GM18861 (cell line): Measurements from ENCODE around the gene VWCE.
A peak's percentile ranks its signal among the peaks of the same experiment; 100 is the strongest.

Experiments used
- ATAC-seq: cut with Tn5 transposase; IDR thresholded peaks from one replicate; pipeline ENCODE4 v1.9.1; 2021; ENCODE audit not compliant: unreplicated experiment

The VWCE gene, protein sequence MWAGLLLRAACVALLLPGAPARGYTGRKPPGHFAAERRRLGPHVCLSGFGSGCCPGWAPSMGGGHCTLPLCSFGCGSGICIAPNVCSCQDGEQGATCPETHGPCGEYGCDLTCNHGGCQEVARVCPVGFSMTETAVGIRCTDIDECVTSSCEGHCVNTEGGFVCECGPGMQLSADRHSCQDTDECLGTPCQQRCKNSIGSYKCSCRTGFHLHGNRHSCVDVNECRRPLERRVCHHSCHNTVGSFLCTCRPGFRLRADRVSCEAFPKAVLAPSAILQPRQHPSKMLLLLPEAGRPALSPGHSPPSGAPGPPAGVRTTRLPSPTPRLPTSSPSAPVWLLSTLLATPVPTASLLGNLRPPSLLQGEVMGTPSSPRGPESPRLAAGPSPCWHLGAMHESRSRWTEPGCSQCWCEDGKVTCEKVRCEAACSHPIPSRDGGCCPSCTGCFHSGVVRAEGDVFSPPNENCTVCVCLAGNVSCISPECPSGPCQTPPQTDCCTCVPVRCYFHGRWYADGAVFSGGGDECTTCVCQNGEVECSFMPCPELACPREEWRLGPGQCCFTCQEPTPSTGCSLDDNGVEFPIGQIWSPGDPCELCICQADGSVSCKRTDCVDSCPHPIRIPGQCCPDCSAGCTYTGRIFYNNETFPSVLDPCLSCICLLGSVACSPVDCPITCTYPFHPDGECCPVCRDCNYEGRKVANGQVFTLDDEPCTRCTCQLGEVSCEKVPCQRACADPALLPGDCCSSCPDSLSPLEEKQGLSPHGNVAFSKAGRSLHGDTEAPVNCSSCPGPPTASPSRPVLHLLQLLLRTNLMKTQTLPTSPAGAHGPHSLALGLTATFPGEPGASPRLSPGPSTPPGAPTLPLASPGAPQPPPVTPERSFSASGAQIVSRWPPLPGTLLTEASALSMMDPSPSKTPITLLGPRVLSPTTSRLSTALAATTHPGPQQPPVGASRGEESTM

DNA sequence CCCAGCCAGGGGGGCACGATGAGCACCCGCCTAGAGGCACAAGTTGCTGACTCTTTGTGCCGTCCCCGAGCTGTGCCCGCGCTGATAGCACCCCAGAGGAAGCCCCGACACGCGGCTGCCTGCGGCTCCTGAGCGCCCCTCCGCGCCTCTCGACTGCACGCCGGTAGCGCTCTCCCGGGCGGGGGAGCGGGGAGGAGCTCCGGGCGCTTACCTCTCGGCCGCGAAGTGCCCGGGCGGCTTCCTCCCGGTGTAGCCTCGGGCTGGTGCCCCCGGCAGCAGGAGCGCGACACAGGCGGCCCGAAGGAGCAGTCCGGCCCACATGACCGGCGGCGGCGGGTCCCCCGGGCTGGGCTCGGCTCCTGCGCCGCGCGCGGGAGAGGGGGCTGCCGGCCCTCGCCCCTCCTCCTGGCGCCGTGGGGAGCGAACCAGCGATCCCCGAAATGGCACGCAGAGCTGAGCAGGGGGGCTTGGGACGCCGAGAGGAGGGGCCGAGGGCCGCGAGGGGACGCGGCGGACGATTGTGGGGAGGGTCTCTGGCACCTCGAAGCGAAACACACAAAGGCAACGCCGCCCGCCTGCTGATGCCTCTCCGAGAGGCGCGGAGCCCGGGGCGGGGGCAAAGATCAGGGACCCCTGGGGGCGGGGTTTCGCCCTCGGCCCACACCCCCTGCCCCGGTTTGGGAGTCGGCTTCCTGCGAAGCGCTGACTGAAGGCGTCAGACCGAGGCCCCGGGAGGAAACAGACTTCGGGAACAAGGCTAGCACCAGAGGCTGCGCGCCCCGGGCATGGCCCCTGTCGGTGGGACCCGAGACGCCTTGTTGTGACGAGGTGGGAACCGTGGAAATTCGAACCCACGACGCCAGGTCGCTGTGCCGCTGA lies at the start of gene VWCE:
Gene VWCE, minus strand, starts transcription at position 600 of the 879 bp plus-strand sequence. Its CDS starts 279 bp downstream, at position 321.
- ATAC-seq: peak; percentile 56

DNA sequence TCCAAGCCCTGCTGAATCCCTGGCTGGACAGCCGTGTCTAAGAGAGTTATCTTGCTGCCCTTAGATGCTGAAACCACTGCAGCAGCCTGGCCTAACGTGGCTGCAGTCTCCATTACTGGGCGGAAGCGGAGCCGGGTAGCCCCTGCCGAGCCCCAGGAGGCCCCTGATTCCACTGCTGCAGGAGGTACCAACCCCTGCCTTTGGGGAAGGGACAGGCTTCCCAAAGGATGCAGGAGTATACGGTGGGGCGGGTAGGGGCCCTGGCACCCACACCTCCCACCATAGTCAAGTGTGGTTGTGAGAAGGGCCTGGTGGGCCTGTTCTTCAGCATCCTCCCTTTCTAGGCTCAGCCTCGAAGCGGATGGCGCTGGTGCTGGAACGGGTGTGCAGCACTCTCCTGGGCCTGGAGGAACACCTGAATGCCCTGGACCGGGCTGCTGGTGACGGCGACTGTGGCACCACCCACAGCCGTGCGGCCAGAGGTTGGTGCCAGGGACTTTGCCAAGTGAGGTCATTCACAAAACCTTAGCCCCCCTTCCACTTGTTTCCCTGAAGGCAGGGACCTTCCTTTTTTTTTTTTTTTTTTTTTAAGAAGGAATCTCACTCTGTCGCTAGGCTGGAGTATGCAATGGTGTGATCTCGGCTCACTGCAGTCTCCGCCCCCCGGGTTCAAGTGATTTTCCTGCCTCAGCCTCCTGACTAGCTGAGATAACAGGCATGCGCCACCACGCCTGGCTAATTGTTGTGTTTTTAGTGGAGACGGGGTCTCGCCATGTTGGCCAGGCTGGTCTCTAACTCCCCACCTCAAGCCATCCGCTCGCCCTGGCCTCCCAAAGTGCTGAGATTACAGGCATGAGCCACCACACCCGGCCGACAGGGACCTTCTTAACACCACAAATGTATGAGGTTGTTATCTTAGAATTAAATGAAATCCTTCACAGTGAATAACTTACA lies 49.0 kb upstream of the VWCE start:
- ATAC-seq: no peak

DNA sequence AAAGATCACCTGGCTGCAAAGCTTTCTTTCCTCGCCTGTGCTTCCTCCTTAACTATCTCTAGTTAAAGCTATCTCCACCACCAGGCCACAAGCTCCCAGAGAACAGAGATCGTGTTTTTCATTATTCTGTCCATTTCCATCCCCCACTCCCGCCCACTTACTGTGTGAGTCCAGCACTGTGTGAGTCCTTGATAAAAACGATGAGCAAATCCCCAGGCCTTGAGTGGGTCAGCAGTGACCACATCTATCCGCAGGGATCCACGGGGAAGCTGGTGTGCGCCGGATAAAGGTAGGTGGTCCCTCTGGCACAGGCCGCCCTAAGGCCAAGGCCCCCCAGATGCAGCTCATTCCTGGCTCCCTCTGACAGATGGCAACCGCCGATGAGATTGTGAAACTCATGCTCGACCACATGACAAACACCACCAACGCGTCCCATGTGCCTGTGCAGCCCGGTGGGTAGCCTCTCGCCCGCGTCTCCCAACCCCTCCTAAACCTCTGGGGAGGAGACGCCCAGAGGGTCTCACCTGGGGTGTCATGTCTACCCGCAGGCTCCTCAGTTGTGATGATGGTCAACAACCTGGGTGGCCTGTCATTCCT lies 47.2 kb upstream of the VWCE start:
- ATAC-seq: no peak

DNA sequence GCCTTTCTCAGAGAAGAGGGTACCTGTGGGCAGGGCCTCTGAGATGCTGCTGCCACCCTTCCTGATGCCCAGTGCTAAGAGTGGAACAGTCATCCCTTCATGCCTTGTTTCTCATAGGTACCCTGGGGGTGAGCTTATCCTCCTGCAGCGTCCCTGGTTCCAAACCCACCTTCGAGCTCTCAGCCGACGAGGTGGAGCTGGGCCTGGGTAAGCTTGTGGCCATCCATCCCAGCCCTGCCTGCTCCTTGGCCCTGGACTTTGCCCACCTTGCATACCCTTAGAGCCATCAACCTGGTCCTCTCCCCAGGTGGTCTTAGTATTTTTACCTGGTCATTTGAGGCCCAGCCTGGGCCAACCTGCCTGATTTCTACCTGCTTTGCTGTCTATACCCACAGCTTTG lies 46.6 kb upstream of the VWCE start:
- ATAC-seq: no peak

DNA sequence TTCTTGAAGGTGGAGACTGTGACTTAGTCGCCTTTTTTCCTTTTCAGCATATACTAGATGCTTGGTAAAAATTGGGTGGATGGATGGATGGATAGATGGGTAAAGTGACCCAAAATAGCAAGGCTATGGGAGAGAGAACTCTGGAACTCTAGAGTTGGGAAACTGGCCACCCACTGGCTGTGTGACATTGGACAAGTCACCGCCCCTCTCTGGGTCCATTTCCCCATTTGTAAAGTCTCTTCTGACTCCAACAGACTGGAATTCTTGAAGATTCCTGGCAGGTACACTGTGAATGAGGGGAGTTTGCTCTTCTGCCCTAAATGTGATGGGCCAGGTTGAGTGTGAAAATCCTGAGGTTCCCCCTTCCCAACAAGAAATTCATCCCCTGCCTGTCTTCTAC lies 45.9 kb upstream of the VWCE start:
- no peak for ATAC-seq

DNA sequence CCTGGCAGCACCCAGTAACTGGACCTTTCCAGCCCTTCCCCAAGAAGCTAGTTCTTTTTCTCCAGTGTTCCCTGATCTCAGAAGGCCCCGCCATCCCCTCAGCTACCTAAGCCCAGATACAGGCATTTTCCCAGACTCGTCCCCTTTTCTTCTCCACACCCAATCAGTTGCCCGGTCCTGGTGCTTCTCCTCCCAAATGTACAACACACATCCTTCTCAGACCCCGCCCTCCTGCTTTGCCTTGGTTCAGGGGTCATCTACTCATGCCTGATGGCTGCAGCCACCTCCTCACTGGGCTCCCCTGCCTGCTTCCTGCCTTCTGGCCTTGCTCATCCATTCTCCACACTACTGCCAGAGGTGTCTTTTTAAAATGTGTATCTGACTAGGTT lies 44.4 kb upstream of the VWCE start:
- no peak for ATAC-seq

DNA sequence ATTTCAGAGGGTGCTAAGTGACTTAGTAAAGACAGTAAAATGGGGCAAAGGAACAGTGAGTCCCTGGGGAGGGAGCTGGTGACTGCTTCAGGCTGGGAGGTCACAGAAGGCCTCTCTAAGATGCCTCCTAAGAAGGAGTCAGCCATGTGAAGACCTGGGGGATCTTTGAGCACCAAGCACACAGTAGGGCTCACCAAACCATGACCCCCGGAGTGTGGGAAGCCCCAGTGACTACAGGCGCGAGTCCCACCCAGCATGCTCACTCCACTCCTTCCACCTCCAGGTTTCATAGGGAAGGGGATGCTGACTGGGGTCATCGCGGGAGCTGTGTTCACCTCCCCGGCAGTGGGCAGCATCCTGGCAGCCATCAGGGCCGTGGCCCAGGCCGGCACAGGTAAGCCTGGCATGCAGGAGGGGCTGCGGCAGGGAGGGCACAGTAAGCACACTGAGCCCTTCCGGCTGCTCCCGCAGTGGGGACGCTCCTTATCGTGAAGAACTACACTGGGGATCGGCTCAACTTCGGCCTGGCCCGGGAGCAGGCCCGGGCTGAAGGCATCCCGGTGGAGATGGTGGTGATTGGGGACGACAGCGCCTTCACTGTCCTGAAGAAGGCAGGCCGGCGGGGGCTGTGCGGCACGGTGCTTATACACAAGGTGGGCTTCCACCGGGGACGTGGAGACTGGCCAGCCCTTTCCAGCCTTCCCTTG lies 43.8 kb upstream of the VWCE start:
- ATAC-seq: no peak

DNA sequence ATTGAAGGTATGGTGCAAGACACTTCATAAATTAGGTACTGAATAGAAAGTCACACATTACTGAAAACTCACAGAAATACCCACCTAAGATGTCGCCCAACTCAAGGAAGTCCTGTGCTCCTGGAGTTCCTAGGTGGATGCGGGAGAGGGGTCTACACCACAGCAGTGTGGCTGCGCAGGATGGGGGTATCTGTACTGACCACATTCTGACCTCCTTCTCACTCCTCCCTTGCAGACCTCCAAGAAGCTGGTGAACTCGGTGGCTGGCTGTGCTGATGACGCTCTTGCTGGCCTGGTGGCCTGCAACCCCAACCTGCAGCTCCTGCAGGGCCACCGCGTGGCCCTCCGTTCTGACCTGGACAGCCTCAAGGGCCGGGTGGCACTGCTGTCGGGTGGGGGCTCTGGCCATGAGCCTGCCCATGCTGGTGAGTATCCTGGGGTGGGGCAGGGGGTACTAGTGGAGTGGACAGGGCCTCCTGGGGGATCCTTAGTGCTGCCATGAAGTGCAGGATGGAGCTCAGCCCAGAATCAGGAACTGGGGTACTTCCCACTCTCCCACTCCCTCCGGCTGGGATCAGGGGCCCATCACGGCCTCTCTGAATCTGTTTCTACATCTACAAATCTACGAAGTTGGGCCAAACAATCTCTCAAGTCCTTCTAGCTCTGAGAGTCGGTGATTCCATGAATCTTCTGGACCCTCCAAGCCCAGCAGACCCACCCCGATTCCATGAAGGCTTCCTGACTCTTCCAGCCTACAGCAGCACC lies 42.8 kb upstream of the VWCE start:
- no peak for ATAC-seq

DNA sequence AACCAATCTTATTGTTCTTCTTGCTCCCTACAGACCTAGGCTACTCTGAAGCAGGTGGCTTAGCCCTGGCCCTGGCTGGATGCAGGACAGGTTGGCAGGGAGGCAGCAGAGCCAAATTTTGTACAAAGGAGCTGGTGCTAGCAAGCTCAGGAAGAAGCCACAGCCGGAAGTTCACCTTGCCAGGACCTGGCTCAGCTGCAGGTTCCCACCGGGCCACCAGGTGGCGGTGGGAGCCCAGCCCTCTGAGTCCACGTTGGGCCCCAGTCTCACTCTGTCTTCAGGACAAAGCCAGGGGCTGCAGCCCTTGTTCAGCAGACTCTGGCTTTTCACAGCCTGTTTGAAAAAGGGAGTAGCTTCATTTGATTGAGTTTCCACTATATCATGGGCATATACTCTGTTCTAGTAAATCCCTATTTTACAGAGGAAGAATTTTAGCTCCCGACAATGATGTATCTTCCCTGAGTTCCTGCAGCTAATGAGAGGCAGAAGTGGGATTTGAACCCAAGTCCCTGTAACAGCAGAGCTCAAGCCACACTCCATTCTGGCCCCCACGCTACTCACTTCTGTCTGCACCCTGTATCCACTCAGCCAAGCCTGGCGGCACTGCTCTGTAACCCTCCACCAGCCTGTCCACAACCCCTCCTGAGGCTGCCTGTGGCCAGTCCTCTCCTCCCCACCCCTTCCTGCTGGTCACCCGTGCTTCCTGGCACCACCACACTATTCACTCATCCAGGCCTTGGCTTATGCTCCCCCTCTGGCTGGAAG lies 41.2 kb upstream of the VWCE start:
- ATAC-seq: peak; percentile 49

DNA sequence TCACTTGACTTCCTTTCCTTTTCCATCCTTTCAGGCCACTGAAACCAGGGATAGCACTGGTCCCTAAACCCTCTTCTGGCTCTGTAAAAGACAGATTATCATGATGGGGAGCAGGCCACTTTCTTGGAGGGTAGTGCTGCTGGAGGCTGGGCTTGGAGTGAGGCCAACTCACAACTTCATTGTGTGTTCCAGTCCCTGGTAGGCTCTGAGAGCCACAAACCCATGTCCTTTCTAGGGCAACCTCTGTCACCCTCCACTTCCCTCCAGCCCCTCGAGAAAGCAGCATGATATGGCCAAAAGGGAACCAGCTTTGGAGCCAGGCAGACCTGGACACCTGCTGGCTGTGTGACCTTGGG lies 40.2 kb upstream of the VWCE start:
- ATAC-seq: no peak

DNA sequence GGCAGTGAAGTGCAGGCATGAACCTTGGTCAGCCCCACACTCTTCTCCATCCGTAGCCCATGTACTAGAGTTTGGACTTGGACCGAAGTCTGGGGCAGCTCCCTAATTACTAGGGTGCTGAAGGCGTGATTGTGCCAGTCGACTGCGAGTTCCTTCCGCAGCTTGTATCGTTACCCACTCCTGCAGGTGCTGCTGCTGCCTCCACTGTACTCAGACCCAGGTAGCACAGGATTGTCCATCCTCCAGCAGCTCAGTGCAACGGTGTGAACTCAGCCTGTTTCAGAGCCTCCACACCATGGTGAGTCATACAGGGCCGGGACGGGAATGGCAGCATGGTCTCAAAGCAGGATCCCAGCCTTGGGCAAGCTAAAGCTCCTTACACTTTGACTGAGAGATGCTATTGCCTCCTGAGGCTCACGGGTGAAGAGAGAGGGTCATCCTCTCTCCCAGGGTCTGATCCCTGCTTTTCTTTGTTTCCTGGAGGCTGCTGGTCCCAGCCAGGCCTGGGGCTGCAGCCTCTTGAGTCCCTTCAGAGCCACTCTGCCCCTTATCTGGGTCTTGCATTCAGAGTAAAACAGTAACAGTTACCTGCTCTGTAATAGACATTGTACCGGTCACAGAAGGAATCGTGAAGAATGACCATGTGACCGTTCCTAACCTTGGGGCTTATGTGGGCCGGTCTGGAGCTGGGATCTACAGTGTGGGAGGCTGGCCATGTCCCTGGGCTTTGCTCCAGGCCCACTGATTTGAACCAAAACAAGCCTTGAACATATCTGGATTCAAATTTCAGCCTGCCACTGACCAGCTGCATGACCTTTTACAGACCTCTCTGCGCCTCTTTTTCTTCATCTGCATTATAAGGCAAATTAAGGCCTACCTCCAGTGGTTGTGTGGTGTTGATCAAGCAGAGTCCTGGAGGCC lies 39.6 kb upstream of the VWCE start:
- no peak for ATAC-seq

DNA sequence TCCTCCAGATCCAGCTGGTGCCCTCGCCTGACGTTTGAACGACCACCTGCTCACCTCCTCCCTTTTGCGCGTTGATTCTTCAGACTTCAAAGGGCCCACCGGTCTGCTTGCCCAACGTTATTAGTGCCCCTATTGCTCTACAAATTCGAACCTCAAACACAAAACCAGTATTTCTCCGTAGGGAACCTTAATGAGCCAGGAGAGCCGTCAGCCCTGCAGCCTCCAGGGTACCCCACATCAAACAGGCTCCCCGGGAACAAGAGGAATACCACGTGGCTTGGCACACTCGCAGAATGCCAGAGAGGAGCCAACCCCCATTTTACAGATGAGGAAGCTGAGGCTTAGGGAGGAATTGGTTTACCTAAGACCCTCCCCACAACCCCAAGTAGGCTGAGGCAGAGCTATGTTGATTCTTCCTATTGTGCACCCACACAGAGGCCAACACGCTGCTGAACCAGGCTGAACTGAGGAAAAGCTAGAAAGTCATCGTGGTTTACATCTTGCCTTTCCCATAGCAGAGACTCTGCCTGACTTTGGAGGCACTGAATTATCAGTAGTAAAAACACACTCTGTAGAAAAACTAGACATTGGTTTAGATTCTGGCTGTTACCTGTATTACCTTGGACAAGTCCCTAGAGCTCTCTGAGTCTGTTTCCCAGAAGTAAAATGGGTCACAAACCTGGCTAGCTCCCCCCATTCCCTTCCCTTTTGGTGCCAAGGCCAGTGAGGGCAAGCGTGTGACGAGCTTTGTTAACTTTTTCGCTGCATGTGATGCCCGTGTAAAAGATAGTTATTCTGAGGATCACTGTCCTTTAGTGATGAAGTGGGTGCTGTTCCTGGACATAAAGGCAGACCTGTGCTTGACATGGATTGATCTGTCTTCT lies 38.7 kb upstream of the VWCE start:
- no peak for ATAC-seq

DNA sequence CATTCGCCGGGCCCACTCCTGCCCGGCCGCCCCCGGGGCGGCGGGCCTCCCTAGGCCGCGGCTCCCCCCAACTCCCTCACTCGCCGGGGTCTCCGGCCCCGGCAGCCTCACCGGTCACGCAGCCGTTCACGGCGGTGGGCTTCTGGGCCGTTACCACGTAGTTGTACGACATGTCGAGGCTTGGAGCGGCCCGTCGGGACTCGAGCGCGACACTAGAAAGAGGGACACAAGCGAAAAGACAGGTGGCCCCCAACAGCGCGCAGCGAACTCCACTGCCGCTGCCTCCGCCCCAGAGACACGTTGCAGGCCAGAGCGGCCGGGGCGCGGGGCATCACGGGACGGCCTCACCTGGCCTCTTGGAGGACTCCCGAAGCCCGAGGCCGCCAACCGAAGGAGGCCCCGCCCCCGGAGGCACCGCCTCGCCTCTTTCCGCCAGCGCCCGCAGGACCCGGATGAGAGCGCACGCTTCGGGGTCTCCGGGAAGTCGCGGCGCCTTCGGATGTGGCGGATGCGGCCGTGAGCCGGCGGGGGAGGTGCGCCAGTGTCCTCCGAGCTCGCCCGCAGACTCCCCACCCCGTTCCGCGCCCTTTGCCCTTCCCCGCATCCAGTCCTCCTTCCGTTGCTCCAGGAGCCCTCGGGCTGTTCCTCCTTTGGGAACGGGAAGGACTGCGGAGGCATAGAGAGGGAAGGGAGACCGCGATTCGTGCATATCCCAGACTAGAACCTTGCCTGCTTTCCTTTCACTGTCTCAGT lies 37.9 kb upstream of the VWCE start, which contains the start of the genes DDB1 and TKFC:
Gene DDB1, minus strand, starts transcription at position 309 of the 753 bp plus-strand sequence. Its CDS starts 137 bp downstream, at position 172.
Gene TKFC, plus strand, starts transcription at position 432 of the 753 bp plus-strand sequence. CDS start 1,501 bp downstream, outside the sequence.
- peak; percentile 76 for ATAC-seq

DNA sequence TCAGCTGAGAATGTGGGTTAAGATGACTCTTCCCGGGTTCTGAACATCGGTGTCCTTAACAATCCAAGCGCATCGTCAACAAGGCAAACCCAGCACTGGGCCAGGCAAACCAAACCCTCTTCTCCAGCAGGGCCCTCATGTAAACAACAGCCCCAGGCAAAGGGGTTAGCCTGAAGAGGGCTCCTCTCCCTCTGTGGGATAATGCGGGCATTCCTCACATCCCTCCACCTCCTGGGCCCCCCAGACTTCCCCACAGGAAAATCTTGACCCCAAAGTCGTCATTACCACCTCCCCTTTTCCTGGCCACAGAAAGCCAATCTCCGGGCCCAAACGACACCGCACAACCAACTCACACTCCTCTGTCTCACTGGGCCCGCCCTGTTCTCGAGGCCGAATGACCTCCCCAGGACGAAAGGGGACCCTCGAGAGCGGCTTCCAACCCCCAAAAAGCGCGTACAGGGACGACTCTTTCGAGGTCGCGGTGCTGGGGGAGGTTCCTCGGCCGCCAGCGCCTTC lies 37.2 kb upstream of the VWCE start:
- no peak for ATAC-seq
